Coronary artery (tissue), 2 donors: Measurements from ENCODE around the gene KNDC1.
"Not testable (repeated sequence)": the region's sequence is repeated elsewhere in the genome, so short reads cannot be mapped to it uniquely, and the experiment has no call there.

Experiments
- DNase-seq: peaks from one replicate; pipeline ENCODE4 v3.0.0-alpha.2; 2017; ENCODE audit warnings: low spot score
- H3K27ac ChIP-seq, 2 donors: fragments of 200-600 bp; sonication (generic); one replicate each; pipeline ENCODE4 v1.5.1; 2016 to 2019
- H3K4me3 ChIP-seq: fragments of 200-600 bp; sonication (generic); 2 replicates; pipeline ENCODE4 v1.5.1; 2016; ENCODE audit warnings: mild to moderate bottlenecking, moderate library complexity
- CTCF ChIP-seq: fragments of 200-600 bp; sonication (generic); IDR thresholded peaks from one replicate; pipeline ENCODE4 v1.5.1; 2019; ENCODE audit warnings: antibody characterized with exemption

The KNDC1 gene

DNA sequence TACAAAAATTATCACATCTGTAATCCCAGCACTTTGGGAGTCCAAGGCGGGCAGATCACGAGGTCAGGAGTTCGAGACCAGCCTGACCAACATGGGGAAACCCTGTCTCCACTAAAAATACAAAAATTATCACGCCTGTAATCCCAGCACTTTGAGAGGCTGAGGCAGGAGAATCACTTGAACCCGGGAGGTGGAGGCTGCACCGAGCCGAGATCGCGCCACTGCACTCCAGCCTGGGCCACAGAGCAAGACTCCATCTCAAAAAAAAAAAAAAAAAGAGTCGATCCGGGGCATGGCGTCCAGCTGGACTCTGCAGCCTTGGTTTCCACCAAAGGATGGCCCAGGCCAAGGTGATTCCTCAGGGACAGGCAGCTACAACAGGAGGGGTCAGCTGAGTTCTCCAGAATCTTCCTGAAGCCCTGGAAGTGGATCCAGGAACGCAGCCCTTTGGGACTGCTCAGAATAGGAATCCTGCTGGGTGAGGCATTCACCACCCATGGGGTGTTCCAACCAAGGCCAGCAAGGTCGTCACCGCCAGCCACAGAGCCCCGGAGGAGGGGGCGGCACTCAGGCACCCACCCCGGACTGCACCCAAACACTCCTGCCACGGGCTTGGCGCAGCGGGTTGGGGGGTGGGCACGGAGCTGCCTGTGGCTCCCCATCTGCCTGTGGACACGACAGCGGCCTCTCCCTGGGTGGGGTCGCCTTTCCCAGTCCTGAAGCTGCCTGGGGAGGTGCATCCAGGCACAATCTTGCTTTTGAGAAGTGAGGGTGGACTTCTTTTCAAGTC is 58.0 kb downstream of the KNDC1 start:
- Histone ChIP-seq H3K27ac (no peak overlapping the region), H3K4me3 (no peak overlapping the region)
- DNase-seq: no peak
- no peak for TF ChIP-seq CTCF

- DNase-seq: no peak
- Histone ChIP-seq H3K27ac (no peak overlapping the region), H3K4me3 (no peak overlapping the region)
- TF ChIP-seq CTCF: no peak
Observed at GRCh38 chr10:133218891-133219290, 58.9 kb downstream of the KNDC1 start.

DNA sequence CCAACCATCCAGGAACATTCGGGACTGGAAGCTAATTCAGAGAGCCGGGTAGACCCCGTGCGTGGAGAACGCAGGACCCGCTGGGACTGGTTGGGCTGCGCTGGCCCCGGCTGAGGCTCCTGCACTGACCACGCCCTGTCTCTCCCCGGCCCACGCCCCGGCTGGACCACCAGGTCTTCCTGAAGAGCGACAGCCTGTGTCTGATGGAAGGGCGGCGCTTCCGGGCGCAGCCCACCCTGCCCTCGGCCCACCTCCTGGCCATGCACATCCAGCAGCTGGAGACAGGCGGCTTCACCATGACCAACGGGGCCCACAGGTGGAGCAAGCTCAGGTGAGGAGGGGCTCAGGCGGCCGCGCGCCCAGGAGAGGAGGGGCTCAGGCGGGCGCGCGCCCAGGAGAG is 59.8 kb downstream of the KNDC1 start:
- no peak overlapping the region for H3K4me3 ChIP-seq
- no peak for DNase-seq
- no peak for TF ChIP-seq CTCF
- no peak overlapping the region for H3K27ac ChIP-seq

DNA sequence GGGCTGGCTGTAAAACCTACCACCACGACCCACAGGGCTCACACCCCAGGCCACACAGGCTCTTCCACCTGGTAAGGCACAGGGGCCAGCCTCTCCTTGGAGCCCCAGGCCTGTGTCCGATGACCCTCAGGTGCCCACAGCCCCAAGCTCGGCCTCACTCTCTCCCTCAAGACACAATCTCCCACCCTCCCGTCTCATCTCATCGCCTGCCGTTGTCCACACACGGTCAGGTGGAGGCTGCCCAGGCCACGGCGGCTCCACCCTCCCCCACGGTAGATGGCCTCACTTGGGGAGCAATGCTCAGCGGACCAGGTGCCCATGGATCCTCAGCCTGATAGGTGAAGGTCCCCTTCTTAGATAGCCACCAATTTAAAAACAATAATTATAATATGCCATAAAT is 61.3 kb downstream of the KNDC1 start:
- no peak for TF ChIP-seq CTCF
- Histone ChIP-seq H3K27ac (no peak overlapping the region), H3K4me3 (no peak overlapping the region)
- no peak for DNase-seq

DNA sequence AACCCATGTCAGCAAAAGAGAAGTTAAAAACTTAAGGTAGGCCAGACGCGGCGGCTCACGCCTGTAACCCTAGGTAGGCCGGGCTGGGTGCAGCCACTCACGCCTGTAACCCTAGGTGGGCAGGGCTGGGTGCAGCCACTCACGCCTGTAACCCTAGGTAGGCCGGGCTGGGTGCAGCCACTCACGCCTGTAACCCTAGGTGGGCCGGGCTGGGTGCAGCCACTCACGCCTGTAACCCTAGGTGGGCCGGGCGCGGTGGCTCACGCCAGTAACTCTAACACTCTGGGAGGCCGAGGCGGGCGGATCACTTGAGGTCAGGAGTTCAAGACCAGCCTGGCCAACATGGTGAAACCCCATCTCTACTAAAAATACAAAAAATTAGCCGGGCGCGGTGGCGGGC is 61.7 kb downstream of the KNDC1 start:
- not testable (repeated sequence) for H3K4me3 ChIP-seq, H3K27ac ChIP-seq, DNase-seq

DNA sequence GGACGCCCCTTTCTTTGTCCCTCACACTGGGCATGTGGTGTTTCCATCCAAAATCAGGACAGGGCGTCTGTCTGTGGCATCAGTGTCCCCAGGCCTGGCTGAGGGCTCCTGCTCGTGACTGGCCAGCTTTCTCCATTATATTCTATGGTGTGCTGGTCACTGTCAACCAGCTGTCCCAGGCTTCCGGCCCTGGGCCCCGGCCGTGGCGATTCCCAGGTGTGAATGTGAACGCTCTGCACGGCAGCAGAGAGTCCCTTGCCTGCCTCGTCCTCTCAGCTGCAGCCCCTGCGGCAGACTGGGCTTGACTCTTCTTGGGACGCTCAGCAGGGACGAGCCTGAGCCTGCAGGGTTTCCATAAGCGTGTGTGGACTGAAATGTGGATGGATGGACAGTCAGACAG is 64.1 kb downstream of the KNDC1 start:
- H3K27ac ChIP-seq: no peak overlapping the region
- TF ChIP-seq CTCF: no peak
- DNase-seq: no peak
- no peak overlapping the region for H3K4me3 ChIP-seq

- DNase-seq: no peak
- Histone ChIP-seq H3K27ac (no peak overlapping the region), H3K4me3 (peak overlapping the region; percentile 54)
- no peak for TF ChIP-seq CTCF
Observed at GRCh38 chr10:133224756-133225372, 64.8 kb downstream of the KNDC1 start.
